Muscle layer of duodenum (tissue), 2 donors: ENCODE results near the gene IFI16.
"Not testable (repeated sequence)": the region's sequence is repeated elsewhere in the genome, so short reads cannot be mapped to it uniquely, and the experiment has no call there.

ENCODE experiments used
- H3K27ac ChIP-seq: one replicate; pipeline ENCODE4 v1.7.0; 2013; ENCODE audit warnings: mild to moderate bottlenecking, low read length
- H3K27me3 ChIP-seq: one replicate; pipeline ENCODE4 v1.7.0; 2013; ENCODE audit warnings: low read depth, mild to moderate bottlenecking, control low read depth, low read length
- H3K36me3 ChIP-seq, 2 donors: one replicate each; pipeline ENCODE4 v1.7.0; 2013; ENCODE audit warnings: low read length in 2 of 2, control low read depth in 1 of 2, mild to moderate bottlenecking in 1 of 2; ENCODE audit not compliant: insufficient read depth in 2 of 2, control insufficient read depth in 1 of 2
- H3K4me1 ChIP-seq, 2 donors: one replicate each; pipeline ENCODE4 v1.7.0; 2013; ENCODE audit warnings: low read length in 2 of 2, mild to moderate bottlenecking in 2 of 2, control low read depth in 1 of 2, moderate library complexity in 1 of 2; ENCODE audit not compliant: insufficient read depth in 2 of 2, control insufficient read depth in 1 of 2
- H3K4me3 ChIP-seq, 2 donors: one replicate each; pipeline ENCODE4 v1.7.0; 2013; ENCODE audit warnings: low read length in 2 of 2, low read depth in 1 of 2, mild to moderate bottlenecking in 1 of 2
- H3K9me3 ChIP-seq, 2 donors: one replicate each; pipeline ENCODE4 v1.7.0; 2013; ENCODE audit warnings: low read length in 2 of 2, control low read depth in 1 of 2, mild to moderate bottlenecking in 1 of 2; ENCODE audit not compliant: control insufficient read depth in 1 of 2
- donor health status: healthy.

Gene IFI16

DNA sequence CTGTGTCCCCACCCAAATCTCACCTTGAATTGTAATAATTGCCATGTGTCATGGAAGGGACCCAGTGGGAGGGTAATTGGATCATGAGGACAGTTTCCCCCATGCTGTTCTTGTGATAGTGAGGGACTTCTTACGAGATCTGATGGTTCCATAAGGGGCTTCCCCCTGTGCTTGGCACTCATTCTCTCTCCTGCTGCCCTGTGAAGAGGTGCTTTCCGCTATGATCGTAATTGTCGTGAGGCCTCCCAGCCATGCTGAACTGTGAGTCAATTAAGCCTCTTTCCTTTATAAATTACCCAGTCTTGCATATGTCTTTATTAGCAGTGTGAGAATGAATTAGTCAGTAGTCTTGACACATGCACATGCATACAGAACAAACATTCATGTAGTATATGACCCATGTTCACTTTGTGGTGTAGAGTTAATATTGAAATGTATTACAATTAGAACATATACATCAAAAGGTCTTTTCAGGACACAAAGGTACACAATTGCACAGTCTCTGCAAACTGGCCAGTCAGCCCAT lies 16.9 kb upstream of the IFI16 start:
- no peak overlapping the region for H3K27ac ChIP-seq
- H3K4me3 ChIP-seq: no peak overlapping the region
- no peaks in the 10 kb centered on the region for H3K36me3 ChIP-seq
- H3K4me1 ChIP-seq: no peaks in the 10 kb centered on the region
- no peaks in the 10 kb centered on the region for H3K27me3 ChIP-seq
- H3K9me3 ChIP-seq: no peaks in the 10 kb centered on the region

GRCh38 chr1:158996998-158997397 lies 12.7 kb upstream of the IFI16 start:
- peaks cover 0 to 7% of the 10 kb centered on the region in 2 donors for H3K36me3 ChIP-seq
- H3K9me3 ChIP-seq: no peaks in the 10 kb centered on the region
- H3K4me1 ChIP-seq: peaks cover 5% of the 10 kb centered on the region in 2 donors
- no peak overlapping the region for H3K27ac ChIP-seq
- H3K4me3 ChIP-seq: no peak overlapping the region
- no peaks in the 10 kb centered on the region for H3K27me3 ChIP-seq

DNA sequence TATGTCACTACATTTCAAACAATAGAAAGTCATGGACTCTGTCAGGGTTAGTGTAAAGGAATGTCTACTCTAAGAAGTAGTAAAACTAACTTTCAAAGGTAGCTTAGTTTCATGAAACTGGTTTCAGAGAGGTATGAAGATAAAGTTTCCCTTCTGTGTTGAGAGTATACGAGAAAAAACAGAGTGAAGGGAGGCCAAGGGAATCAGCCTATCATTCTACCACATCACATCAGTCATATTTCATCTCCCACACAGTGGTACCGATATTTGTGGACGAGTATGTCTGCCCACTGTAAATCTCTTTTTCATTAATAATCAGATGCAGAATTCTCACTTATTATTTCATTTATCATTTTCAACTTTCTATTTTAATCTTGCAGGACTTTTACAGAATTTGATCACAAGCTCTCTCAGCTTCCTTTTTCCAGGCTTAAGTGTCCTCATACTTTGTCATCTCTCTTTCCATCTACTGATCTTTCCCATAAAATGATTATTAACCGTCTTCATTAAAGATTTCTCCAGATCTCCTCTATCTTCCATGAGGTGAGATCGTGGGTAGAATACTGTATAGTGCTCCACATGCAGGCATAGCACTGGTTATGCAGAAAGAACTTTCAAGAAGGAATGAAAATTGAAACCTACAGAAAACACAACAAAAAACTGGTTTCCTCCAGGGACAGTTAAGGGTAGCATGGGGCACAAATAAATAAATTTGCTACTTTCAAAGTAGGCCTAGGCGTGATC lies 11.5 kb upstream of the IFI16 start:
- Histone ChIP-seq H3K4me3 (peak overlapping the region; percentile 67 to 68), H3K9me3 (no peaks in the 10 kb centered on the region), H3K36me3 (peaks cover 0 to 7% of the 10 kb centered on the region in 2 donors), H3K4me1 (peaks cover 5% of the 10 kb centered on the region in 2 donors), H3K27ac (no peak overlapping the region), H3K27me3 (no peaks in the 10 kb centered on the region)

DNA sequence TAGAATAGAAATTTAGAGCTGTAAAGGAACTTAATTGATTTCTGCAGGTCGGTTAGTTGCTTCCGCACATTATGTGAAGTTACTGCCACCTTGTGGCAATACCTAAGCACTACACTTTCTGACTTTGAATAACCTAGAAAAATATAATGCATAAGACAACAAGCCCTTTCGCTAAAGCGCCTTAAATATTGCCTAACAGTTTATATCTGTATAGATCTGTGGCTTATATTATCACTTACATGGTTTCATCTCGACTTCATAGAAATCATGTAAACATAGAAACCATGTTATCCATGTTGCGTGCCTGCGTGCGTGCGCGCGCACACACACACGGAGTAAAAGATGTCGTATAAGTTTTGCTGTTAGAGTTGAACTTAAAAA lies 10.9 kb upstream of the IFI16 start:
- Histone ChIP-seq H3K27me3 (no peaks in the 10 kb centered on the region), H3K4me3 (peak overlapping the region; percentile 67 to 68), H3K9me3 (no peaks in the 10 kb centered on the region), H3K36me3 (peaks cover 0 to 7% of the 10 kb centered on the region in 2 donors), H3K27ac (peak overlapping the region; percentile 97), H3K4me1 (peaks cover 5% of the 10 kb centered on the region in 2 donors)

DNA sequence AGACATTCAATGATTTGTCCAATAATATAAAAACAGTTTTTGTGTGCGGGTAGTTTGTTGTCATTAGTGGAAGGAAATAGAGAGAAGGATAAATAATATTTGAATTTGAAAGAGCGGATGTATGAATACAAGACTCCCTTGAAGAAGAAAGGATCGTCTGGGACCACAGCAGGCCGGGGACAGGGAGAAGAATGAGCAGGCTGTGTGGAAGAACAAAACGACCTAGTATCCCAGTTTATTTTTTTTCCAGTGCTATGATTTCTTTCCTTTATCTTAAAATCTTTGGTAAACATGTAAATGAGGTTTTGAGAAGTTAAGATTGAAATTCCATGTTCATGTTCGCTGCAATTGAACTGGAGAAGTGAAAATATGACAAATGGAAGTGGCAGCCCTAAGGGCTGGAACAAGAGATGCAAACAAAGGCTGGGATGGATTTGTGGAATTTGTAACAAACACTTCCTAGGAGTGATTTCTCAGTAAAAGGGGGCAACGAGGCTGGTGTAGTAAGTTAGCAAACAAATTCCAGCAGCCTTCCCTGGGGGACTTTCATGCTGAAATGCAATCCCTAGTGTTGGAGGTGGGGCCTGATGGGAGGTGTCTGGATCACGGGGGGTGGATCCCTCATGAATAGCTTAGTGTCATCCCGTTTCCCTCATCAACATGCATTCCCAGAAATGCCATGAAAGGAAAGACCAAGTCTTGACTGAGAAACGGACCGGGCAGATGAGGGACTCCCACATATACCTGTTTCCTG lies 10.2 kb upstream of the IFI16 start:
- Histone ChIP-seq H3K4me3 (peak overlapping the region; percentile 67 to 68), H3K4me1 (peaks cover 5% of the 10 kb centered on the region in 2 donors), H3K27ac (peak overlapping the region; percentile 97), H3K9me3 (no peaks in the 10 kb centered on the region), H3K27me3 (no peaks in the 10 kb centered on the region), H3K36me3 (peaks cover 0 to 7% of the 10 kb centered on the region in 2 donors)

DNA sequence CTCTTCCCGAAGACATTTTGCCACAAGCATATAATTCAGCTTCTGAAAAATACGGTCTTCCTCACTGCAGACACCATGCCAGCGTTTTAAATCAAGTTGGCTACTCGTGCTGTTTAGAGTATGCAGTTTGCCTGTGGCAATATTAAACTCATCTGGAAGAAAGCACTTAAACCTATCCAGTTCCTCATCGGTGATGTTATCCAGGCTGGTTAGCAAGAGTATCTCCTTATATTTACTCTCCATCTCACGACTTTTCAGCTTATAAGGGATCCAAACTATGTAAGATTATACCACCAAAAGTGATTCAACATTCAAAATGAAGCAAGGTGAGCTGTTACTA lies 9.7 kb upstream of the IFI16 start:
- Histone ChIP-seq H3K4me3 (peak overlapping the region; percentile 67 to 68), H3K27me3 (no peaks in the 10 kb centered on the region), H3K9me3 (no peaks in the 10 kb centered on the region), H3K36me3 (peaks cover 0 to 7% of the 10 kb centered on the region in 2 donors), H3K4me1 (peaks cover 5% of the 10 kb centered on the region in 2 donors), H3K27ac (peak overlapping the region; percentile 97)

DNA sequence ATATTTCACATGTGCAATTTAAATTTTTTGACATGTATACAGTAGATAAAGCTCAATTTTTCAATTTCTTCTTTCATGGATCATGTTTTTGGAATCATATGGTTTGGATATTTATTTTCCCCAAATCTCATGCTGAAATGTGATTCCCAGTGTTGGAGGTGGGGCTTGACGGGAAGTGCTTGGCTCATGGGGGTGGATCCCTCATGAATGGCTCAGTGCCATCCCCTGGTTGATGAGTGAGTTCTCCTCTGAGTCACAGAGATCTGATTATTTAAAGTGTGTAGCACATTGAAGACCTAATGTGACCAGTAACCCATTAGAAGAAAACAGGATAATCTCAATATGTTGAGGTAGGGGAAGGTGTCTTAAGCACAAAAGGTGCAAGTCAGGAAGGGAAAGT lies 9.1 kb upstream of the IFI16 start:
- peaks cover 0 to 7% of the 10 kb centered on the region in 2 donors for H3K36me3 ChIP-seq
- no peaks in the 10 kb centered on the region for H3K27me3 ChIP-seq
- H3K4me1 ChIP-seq: peaks cover 5% of the 10 kb centered on the region in 2 donors
- peak overlapping the region; percentile 97 for H3K27ac ChIP-seq
- H3K4me3 ChIP-seq: peak overlapping the region; percentile 67 to 68
- no peaks in the 10 kb centered on the region for H3K9me3 ChIP-seq

GRCh38 chr1:159005161-159005560 lies 4.5 kb upstream of the IFI16 start:
- Histone ChIP-seq H3K4me1 (peaks cover 0 to 5% of the 10 kb centered on the region in 2 donors), H3K36me3 (peaks cover 0 to 8% of the 10 kb centered on the region in 2 donors), H3K27me3 (no peaks in the 10 kb centered on the region), H3K4me3 (no peak overlapping the region), H3K27ac (peak overlapping the region; percentile 78), H3K9me3 (no peaks in the 10 kb centered on the region)

DNA sequence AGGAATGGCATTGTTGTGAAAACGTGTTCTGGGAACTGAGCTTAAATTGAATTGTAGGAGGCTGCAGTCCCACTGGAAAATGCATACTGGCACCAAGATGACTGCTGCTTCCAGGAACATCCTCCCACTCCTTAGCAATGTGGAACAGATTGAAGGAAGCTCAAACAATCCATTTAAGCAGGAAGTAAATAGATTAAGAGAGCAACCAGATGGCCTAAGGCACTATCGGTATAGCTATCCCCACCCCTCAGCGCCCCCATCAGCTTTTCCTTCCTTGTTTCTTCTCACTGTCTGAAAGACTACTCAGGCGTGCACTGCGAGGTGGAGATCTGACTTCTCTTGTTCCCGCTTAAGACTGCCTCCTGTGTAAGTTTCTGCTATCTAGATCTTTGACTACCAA lies 4.0 kb upstream of the IFI16 start:
- peak overlapping the region; percentile 78 for H3K27ac ChIP-seq
- H3K4me1 ChIP-seq: peaks cover 0 to 5% of the 10 kb centered on the region in 2 donors

DNA sequence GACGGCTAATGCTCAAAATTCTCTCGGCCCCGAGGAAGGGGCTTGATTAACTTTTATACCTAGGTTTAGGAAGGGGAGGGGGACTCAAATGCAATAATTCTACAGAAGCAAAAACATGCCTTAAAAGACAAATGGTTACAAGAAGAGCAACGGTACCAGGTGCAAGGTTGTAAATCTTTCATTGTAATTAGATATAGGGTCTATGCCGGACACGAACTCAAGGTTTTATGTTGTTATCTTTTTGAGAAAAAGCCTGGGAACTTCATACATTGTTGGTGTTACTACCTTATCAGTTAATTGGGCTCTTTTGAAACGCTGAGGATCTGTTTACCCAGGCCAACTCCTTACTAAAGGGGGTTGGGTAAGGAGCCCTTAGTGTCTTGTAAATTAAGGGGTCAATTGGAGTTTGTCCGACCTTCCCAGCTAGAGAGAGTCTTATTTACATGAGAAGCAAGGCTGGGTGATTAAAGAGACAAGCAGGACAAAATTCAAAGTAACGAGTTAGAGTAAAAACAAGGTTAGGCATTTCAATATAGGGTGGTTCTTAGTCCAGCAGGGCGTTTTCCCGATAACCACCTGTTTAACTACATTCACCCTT lies 3.4 kb upstream of the IFI16 start:
- not testable (repeated sequence) for H3K4me1 ChIP-seq, H3K36me3 ChIP-seq, H3K9me3 ChIP-seq, H3K27me3 ChIP-seq, H3K4me3 ChIP-seq
- peak overlapping the region; percentile 78 for H3K27ac ChIP-seq

More for the DNA sequence above, 4.0 kb upstream of the IFI16 start:
- H3K27me3 ChIP-seq: no peaks in the 10 kb centered on the region
- no peaks in the 10 kb centered on the region for H3K9me3 ChIP-seq
- H3K36me3 ChIP-seq: peaks cover 0 to 7% of the 10 kb centered on the region in 2 donors
- no peak overlapping the region for H3K4me3 ChIP-seq

- no peaks in the 10 kb centered on the region for H3K27me3 ChIP-seq
- H3K4me3 ChIP-seq: no peak overlapping the region
- no peaks in the 10 kb centered on the region for H3K9me3 ChIP-seq
- H3K36me3 ChIP-seq: peaks cover 0 to 7% of the 10 kb centered on the region in 2 donors
- H3K27ac ChIP-seq: no peak overlapping the region
- peaks cover 3 to 5% of the 10 kb centered on the region in 2 donors for H3K4me1 ChIP-seq
Observed at GRCh38 chr1:159007726-159008125, 2.0 kb upstream of the IFI16 start.
